ENCODE results near the gene CNPY3. TPM values are rescaled to one million over a fixed set of nuclear protein-coding genes. Genes with fewer than 3 reads are reported as not detected.

The CNPY3 gene
- total RNA-seq, 1 experiment from 2014 or later, result 50.6 TPM

DNA sequence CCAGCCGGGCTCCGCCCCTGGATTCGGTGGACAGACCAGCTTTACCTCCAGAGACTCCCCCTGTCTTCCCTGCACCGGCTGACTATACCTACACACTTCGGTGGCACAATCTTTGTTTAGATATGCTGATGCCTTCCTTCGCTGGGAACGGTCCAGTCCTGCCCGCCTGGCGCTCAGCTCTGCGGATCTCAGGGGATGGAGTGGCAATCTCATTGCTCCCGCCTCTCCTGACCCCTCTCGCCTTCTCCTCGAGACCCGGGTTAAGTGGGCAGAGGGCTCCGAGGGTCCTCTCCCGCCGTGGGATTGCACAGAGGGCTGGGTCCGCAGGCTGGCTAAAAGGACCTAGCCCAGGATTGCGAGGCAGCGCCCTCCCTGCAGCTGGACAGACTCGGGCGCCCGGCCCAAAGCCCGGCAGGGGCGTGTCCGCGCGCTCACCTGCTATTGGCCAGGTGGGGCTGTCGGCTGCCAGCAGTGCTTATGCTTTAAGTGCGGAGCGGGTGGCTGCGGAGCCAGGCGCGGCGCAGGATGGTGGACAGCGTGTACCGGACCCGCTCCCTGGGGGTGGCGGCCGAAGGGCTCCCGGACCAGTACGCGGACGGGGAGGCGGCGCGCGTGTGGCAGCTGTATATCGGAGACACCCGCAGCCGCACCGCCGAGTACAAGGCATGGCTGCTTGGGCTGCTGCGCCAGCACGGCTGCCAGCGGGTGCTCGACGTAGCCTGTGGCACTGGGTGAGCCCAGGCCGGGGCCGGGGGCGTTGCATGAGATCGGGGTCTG, 31.2 kb downstream of the CNPY3 start, which contains the start of gene GNMT:
TSS of gene GNMT (plus strand) at position 512 of the 777 bp plus-strand sequence. CDS start at position 526, 14 bp downstream.
- DNase-seq (ENCODE audit: low spot score), result no peak

DNA sequence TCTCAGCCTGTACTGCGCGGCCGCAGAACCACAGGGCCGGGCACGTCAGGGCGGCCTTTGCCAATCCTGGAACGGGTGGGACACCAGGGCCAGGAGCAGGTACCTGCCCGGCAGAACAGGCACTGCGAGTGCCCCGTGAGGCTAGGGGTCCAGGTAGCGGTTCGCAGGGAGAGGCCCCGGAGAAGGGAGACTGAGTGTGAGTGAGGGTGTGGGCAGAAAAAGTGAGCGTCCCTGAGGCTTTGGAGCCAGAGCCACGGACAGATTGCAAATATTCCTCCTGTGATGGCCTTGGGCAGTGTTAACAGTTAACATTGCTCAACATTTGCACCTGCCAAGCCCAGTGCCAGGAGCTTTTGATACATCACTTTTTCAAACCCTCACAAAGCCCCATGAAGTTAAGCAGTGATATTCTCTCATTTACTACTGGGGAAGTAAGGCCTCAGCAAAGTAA, 31.8 kb downstream of the CNPY3 start:
- DNase-seq (ENCODE audit: low spot score), result no peak

DNA sequence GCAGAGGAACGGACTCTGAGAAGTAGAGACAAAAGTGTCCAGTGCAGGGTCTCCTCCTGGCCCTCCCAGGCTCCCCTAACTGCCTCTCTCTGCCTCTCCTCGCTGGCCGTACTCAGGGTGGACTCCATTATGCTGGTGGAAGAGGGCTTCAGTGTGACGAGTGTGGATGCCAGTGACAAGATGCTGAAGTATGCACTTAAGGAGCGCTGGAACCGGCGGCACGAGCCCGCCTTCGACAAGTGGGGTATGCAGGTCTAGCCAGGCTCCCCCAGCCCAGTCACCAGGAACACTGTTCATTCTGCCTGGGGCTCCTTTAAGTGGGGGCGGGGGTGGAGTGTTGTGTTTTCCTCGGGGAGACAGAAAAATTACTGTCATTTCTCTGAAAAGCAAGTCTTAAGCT, 32.8 kb downstream of the CNPY3 start:
- no peak for DNase-seq (ENCODE audit: low spot score)

DNA sequence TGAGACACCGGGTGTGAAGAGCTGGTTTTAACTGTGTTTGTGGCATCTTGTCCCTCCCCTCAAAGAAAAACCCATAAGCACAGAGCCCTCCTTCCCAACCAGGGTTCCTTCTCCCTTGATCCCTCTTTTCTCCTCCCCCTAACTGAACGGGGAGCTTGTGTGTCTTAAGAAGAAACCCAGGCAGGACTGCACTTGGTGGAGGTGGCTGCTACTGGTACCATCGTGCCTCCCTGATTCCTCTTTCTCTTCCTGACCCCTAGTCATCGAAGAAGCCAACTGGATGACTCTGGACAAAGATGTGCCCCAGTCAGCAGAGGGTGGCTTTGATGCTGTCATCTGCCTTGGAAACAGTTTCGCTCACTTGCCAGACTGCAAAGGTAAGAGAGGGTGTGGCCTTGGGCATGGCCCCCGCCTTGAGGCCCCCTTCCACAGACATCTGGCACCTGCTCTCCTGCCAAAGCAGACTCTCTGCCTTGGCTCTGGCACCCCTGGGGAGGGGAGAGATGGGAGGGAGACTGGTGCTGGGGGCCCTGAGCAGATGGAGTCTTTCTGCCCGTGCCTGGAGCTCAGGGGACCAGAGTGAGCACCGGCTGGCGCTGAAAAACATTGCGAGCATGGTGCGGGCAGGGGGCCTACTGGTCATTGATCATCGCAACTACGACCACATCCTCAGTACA, 33.4 kb downstream of the CNPY3 start:
- DNase-seq (ENCODE audit: low spot score), result no peak

DNA sequence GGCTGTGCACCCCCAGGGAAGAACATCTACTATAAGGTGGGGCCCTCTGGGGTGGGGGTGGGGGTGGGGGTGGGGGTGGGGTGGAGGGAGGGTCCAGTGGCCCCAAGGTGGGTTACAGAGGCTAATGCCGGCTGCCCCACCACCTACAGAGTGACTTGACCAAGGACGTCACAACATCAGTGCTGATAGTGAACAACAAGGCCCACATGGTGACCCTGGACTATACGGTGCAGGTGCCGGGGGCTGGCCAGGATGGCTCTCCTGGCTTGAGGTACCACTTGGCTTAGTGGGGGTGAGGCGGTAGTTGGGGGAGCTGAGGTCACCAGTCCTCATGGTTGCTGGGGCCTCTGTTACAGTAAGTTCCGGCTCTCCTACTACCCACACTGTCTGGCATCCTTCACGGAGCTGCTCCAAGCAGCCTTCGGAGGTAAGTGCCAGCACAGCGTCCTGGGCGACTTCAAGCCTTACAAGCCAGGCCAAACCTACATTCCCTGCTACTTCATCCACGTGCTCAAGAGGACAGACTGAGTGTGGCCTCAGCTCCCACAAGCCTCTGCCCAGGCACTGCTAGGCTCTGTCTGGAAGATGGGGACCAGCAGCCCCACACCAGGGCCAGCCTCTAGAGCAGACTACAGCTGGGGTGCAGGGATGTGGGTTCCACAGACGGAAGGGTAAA, 34.0 kb downstream of the CNPY3 start:
- DNase-seq (ENCODE audit: low spot score), result no peak

DNA sequence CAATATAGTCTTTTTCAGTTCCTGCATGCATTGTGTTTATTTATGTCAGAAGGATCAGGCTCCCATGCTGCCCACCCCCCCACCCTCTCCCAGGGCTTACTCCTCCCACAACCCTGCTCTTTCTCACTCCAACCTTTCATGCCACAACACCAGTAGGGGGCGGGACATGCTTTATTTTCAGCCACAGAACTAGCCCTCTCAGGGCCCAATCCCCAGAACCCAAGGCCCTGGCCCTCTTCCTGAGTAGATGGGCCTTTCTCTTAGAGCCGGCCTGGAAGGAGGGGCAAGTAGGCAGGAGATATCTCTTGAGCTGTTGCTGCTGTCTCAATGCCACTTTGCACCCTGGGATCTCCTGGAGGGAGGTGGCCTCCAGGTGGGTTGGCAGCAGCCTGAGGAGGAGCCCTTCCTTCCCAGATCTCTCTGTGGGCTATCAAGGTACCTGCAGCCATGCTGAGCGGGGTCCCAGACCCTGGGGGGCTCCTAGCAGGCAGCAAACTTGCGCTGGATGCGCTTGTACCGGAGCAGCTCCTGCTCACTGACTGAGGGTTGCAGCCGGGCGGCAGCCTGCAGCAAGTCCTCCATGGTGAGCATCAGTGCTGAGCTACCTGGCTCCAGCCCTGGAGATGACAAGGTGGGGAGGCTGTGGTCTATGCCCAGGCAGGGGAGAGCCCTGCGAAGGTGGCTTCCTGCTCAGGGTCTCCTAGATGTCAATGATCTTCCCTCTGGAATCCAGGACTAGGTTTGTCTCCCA, 34.8 kb downstream of the CNPY3 start:
- peak; percentile 42 for DNase-seq (ENCODE audit: low spot score)

DNA sequence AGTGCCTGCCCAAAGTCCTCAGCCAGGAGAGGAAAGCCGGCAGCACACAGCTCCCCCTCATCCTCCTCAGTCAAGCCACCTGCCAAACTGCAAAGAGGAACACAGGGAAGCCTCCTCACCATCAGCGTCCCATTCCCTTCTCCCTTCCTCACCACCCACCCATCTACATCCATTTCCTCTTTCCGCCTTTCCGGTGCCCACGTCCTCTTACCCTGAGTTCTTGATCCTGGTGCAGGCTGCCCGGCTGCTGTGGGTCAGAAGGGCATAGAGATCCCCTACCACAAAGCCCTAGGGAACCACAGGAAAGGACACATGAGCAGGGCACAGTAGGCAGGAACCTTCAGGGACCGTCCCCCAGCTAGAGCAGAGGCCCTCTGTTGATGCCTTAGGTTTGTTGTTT, 37.3 kb downstream of the CNPY3 start:
- DNase-seq (ENCODE audit: low spot score), result no peak

DNA sequence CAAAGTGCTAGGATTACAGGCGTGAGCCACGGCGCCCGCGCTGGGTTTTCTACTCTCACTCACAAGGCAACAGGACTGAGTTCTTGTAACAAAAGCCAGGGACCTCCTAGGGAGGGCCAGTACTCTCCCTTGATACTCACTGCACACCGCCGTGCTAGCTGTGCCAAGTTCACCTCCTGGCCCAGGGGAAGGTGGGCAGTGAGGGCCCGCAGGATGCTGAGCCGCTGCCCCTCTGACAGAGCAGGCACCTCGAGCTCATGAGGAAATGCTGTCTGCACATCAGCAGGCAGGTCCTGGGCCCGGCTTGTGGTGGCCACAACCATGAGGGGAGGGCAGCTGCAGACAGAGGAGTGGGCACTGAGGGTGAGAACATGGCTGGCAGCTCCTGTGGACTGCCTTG, 37.9 kb downstream of the CNPY3 start:
- no peak for DNase-seq (ENCODE audit: low spot score)

DNA sequence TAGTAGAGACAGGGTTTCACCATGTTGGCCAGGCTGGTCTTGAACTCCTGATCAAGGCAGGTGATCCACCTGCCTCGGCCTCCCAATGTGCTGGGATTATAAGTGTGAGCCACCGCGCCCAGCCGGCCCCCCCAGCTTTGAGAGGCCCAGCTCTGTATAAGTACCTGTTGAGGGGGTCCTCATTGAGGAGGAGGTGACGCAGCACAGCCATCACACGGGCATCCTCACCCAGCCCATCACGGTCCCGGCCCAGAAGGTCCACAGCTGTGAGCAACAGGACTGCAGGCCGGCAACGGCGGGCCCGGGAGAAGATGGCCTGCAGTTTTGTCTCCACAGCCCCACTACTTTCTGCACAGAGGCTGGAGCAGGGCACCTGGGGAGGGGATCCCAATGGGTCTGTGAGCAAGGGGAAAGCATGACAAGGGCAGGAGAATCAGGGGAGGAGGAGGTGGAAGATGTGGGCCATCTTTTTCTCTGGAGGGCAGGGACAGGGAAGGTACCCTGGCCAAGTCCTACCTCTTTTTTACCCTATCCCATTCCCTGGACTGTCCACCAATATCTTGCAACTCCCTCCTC, 38.9 kb downstream of the CNPY3 start:
- DNase-seq (ENCODE audit: low spot score), result no peak

DNA sequence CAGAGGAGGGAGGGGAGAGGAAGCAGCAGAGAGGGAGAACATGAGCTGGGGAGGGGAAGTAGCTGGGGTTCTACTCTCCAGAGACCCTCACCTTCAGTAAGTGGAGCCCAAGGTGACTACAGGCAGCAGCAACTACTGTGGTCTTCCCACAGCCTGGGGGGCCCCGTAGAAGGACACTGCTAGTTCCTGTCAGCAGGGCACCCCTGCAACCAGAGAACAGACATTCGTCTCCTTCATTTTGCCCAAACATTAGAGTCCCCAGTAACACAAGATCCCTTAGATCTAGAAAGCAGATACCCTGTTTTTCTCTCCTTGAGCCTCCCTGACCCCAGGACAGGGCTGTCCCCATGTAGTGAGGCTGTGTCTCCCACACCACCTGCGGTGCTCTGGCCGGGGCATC, 39.5 kb downstream of the CNPY3 start:
- no peak for DNase-seq (ENCODE audit: low spot score)

DNA sequence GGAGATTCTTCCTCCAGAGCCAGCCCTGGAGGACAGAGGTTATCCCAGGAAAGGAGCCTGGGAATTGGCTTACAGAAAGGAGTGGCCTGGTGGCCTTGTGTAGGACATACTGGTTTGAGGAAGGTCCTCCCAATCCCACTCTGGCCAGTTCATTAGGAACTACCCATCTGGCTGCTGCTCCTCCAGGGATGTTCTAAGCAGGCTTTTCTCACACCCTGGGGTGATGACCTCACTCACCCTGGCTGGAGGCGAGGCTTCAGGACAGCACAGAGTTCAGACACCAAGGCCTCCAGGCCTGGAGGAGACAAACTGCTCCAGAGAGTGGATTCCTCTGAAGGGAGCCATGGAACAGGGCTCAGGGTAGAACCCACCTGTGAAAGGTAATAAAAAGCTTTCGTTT, 40.2 kb downstream of the CNPY3 start:
- DNase-seq (ENCODE audit: low spot score), result no peak

DNA sequence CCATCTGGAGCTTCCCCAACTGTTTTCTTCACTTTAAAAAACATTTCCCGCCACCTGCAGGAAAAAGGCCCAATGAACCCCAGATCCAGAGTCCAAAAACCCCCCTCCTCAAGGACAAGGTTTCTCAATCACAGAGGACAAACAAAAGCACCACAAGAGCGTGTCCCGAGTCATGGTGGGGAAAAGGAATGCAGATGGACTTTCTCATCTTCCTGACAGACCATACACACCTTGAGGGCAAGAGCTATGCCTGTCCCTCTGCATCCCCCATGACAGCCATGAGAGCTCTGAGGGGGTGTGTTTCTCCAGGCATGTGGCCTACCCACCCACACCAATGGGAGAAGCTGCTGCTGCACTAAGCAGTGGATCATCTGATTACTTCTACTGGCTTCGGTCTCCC, 40.7 kb downstream of the CNPY3 start:
- DNase-seq (ENCODE audit: low spot score), result no peak

DNA sequence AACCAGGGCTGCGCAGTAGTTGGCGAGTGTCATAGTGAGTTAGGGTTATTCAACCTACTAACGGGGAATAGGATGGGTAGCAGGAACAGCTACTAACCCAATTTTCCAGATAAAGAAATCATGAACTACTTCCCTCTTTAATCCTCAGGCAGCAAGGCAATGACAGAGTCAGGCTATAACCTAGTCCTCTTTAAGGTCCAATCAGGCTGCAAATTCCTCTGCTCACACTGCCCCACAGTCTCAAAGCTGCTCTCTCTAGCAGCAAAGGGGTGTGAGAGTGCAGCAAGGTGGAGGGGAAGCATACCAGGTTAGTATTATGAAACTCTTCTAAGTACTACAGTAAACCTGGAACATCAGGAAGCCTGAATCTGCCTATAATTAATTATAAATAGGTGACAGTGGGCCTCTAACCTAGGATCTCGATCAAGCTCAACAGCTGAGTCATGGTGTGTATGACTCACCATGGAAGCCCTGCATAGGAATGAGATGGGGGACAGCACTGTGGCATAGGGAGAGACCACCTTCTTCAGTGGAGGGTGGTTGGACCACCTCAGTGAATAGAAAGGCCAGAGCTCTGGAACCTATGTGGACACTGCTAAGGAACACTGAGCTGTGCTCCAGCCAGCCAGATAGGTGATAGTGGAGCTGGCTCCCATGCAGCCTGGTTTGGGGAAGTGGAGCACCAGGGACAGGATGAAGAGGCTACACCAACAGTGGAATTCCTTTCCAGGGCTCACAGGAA, 41.8 kb downstream of the CNPY3 start:
- no peak for DNase-seq (ENCODE audit: low spot score)

DNA sequence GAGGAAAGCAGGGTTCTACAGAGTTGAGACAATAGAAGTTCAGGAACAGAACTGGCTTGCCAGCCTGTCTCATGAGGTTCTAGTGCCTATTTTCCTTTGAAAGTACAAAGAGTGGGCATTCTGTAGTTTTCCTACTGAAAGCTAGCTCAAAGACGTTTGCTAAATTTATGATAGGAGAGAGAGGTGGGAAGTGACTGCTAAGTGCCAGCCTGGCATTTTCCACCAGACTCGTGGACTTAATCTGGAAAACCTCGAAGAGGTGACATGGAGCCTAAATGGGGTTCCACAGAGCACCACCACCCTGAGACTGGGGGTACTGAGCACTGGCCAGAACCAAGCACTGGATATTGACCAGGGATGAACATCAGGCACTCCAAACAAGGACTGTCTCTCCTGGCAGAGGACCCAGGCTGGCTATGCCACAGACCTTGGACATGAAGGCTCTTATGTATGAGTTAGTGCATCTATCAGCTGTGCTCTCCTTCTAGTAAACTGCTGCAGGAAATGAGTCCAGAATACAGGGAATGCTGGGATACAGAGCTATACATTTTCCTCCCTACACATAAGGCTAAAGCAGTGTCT, 42.6 kb downstream of the CNPY3 start:
- no peak for DNase-seq (ENCODE audit: low spot score)

DNA sequence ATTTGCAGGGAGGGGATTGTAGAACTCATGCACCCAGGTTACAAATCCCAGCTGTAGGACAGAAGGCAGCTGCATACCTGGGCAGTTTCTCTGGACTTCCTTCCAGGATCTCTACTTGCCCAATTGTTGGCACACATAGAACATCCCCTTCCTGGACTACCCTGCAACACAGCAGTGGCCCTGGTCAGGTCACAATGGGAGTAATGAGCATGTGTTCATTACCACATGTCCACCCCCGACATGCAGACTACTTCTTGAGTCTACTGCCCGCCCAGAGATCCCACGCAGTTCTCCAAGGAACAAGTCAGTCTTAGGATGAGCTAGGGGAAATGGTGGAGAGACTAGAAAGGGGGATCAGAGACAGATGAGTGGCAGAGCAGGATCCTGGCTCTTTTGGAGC, 44.6 kb downstream of the CNPY3 start:
- no peak for DNase-seq (ENCODE audit: low spot score)

DNA sequence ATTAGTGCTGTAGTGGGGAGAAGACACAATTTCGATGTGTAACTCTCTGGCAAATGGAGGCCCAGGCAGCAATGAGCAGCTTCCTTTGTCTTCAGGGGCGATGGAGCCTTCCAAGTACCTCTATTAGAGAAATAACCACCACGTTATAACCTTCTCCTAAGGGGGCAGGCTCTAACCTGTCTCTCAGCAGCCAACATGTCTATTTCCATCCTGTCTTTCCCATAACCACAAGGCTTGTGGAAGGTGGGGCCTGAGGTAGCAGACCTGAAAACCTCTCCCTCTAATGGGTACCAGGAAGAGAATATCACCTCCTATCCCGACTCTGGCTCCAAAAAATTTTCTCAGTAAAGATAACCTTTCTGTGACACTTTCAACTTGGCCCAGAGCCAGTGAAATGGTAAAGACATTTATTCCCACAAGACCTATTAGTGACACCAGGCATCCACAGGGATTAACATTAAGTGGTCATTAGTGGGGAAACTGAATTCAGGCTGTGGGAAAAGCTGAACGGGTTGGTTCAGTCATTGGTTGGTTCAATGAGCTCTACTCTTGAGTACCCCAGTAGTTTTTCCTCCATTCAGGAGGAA, 45.7 kb downstream of the CNPY3 start:
- peak; percentile 5 for DNase-seq (ENCODE audit: low spot score)

DNA sequence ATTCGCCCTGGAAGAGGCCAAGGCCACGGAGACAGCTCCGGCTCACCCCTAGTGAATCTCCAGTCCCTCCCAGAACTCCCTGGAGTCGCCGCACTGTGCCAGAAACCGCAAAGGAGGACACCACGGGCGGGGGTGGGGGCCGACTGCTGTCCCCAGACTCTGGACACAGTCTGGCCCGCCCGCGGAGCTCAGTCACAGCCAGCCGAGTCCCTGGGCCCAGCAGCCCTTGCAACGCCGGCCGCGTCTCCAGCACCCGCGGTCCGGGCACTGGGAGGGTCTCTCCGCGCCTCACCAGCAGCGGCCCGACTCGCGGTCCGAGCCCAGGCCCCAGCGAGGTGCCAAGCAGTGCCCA, 49.2 kb downstream of the CNPY3 start:
- DNase-seq (ENCODE audit: low spot score), result peak; percentile 14

DNA sequence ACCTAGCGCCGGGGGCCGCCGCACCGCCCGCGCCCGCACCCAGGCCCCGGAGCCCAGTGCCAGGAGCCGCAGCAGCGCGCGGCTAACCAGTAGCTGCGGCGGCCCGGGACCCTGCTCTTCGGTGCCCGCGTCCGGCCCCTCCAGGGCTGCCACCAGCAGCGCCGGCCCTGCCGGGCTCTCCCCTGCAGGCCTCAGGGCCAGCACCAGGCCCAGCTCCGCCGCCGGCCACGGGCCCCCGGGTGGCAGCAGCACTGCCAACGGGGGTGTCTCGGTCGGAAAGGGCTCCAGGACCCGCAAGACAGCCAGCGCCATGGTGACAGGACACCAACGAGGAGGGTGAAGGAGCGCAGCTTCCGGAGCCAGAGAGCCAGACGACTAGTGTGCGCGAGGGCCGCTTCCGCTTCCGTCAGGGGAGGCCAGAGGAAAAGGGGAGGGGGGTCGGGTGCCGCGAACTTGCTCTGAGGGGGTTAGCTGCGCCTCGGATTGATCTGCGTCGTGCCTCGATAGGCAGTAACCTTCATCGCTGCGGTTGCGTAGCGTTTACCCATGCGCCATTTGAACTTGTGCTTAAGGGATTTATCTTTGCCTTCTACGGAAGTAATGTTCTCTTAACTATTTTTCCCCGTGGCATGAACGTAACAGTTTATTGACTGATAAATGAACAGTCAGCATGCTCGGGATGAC, 49.7 kb downstream of the CNPY3 start, which contains the start of gene PEX6:
TSS of gene PEX6 (minus strand) at position 343 of the 684 bp plus-strand sequence. CDS start at position 312, 31 bp downstream.
- peak; percentile 89 for DNase-seq (ENCODE audit: low spot score)

DNA sequence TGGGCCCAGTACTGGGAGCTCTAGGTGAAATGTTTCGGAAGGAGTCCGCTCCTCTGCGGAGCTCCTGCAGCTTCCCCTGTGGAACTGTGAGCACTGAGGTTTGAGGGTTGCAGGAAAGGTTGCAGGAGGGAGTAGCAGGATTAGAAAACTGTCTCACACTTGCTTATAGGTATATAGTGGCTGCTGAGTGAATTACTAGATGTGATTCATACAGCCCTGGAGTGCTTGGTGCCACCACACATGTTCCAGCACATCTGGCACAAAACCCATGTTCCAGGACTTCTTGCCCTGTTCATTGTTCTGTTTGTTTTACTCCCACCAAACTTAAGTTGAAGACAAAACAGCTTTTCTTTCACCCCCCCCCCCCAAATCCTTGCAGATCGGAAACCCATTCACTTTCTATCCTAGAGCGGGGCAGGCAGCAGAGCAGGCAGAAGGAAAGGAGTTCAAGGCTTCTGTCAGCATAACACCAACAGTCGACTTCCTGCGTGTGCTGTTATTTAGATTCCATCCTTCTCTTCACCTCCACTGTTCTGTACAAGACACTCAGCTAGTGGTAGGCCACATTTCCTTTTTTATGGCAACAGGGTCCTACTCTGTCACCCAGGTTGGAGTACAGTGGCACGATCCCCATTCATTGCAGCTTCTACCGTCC, 50.4 kb downstream of the CNPY3 start:
- no peak for DNase-seq (ENCODE audit: low spot score)
